C1 segment of cervical spinal cord (tissue), 14 donors: ENCODE data around the gene RAB40C.

Experiments
- DNase-seq, 14 donors: peaks; one replicate each; lab custom pipeline; 2025; lab: John Stamatoyannopoulos, UW

The RAB40C gene

DNA sequence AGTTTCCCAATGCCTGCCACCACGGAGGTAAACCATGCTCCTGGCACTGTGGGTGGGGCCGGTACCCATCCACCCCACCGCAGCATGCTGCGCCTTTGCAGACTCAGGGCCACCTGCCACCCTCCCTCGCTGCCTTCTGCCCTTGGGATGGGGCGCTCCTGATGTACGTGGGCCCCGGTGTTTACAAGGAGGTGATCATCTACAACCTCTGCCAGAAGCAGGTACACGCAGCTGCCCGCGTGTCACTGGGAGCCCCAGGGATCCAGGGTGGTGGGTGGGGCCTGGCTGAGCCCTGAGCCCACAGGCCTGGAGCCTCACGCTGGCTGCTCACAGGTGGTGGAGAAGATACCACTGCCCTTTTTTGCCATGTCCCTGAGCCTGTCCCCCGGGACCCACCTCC lies 76.7 kb downstream of the RAB40C start:
- no peak for DNase-seq

DNA sequence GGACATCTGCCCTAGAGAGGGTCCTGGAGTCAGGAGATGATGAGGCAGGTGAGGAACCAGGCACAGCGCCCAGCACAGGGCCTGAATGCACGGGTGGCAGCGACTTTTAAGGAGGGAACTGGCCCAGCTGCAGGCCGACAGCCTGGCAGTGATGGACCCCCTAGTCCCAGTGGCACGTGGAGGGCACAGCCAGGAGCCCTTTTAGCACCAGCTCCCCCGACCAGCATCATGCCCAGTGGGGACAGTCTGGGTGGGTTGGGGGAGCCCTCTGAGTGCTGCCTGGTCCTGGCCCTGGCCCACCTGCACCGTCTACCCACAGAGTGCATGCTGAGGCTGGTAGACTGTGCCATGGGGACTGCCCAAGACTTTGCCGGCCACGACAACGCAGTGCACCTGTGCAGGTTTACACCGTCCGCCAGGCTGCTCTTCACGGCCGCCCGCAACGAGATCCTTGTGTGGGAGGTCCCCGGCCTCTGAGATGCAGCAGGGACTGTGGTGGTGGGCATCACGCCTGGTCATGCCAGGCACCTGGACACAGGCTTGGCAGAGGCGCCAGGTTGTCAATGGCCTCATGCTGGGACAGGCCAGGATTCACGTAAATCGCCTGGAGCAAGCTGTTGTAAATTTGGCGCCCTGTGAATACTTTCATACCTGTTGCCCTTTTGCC lies 77.4 kb downstream of the RAB40C start:
- peak in 1 of 14 donors; percentile 61 for DNase-seq

DNA sequence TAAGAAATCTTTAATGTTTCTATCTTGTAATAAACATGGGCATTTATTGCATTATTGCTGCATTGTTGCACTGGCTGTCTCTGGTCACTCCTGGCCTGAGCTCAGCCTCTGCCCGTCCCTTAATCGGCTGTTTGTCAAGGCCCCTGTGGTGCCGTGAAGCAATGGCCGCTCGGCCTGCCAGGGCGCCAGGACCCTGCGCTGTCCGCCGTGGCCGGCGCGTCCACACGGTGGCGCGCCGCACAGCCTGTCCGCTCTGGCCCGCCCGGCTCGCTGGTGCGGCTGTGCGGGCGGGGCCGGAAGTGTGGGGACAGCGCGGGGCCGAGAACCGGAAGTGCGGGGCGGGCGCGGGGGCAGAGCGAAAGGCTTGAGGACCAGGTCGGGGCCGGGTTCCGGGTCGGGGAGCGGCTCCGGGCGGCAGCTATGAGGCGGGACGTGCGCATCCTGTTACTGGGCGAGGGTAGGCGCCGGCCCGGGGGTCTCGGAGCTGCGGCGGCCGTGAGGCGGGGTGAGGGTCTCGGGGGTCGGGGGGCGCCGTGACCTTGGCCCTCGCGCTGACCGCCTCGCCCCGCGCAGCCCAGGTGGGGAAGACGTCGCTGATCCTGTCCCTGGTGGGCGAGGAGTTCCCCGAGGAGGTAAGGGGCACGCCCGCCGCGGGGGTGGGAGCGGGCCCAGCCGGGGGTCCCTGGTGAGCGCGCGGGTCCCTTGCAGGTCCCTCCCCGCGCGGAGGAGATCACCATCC lies 78.1 kb downstream of the RAB40C start, which contains the start of gene RHOT2:
RHOT2 (plus strand) TSS at position 353 of the 739 bp plus-strand sequence; CDS start at position 421, 68 bp downstream.
- peak in 13 of 14 donors; percentile 61 to 94 (median 83) for DNase-seq

DNA sequence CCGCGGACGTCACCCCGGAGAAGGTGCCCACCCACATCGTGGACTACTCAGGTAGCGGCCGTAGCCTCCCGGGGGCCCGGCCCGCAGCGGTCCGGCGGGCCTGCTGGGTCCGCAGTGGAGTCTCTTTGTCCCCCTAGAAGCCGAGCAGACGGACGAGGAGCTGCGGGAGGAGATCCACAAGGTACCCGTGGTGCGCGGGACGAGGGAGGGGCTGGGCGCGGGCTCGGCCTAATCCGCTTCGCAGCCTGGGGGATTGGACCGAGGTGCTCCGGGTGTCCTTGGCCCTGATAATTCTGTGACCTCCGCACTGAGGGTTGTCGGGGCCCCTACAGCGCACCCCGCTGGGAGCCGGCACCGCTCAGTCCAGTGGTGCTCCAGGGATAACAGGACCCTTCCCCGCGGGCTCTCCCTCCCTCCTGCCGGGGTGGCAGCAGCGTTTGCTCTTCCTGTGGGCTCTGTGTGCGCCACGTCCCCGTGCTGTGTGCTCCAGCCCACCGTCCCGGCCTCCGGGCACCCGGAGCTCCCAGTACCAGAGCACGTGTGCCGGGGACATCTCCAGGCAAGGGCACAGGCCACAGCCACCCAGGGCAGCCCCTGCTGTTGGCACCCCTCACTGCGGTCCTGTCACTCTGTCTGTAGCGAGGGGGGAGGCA lies 78.8 kb downstream of the RAB40C start:
- no peak for DNase-seq

DNA sequence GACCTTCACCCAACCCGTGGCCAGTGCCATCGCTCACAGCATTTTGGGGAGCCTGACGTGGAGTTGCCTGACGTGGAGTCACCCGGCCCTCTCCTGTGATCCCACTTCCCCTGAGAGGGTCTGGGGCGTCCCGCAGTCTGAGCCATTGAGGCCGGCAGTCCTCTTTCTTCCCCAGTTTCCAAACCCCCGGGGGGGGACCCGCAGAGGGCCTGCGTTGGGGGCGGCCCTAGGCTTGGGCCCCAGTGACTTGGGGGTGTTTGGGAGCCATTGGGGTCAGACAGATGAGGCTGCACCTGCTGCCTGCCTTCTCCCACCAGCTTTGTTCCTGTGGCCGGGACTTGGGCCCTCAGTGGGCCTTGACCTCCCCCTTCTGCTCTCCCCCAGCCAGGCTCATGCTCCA lies 79.8 kb downstream of the RAB40C start:
- DNase-seq, result no peak

DNA sequence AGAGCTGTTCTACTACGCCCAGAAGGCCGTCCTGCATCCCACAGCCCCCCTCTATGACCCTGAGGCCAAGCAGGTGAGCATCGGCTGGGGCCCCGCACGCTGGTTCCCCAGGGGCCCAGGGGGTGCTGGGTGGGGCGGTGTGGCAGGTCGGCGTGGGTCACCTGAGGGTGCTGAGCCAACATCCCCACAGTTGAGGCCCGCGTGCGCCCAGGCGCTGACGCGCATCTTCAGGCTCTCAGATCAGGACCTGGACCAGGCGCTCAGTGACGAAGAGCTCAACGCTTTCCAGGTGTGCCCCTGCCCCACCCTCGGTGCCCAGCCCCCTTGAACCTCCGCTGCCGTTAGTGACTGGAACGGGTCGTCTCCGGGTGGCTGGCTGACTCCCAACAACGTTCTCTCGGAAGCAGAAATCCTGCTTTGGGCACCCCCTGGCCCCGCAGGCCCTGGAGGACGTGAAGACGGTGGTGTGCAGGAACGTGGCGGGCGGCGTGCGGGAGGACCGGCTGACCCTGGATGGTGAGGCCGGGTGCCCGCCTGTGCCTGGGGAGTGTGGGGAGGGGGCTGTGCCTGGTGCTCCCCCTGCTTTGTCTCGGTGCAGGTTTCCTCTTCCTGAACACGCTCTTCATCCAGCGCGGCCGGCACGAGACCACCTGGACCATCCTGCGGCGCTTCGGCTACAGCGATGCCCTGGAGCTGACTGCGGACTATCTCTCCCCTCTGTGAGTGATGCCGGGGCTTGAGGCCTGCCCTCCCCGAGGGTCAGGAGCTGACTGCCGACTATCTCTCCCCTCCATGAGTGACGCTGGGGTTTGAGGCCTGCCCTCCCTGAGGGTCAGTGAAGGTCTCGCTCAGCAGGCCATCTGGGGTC lies 80.9 kb downstream of the RAB40C start:
- DNase-seq, result no peak

DNA sequence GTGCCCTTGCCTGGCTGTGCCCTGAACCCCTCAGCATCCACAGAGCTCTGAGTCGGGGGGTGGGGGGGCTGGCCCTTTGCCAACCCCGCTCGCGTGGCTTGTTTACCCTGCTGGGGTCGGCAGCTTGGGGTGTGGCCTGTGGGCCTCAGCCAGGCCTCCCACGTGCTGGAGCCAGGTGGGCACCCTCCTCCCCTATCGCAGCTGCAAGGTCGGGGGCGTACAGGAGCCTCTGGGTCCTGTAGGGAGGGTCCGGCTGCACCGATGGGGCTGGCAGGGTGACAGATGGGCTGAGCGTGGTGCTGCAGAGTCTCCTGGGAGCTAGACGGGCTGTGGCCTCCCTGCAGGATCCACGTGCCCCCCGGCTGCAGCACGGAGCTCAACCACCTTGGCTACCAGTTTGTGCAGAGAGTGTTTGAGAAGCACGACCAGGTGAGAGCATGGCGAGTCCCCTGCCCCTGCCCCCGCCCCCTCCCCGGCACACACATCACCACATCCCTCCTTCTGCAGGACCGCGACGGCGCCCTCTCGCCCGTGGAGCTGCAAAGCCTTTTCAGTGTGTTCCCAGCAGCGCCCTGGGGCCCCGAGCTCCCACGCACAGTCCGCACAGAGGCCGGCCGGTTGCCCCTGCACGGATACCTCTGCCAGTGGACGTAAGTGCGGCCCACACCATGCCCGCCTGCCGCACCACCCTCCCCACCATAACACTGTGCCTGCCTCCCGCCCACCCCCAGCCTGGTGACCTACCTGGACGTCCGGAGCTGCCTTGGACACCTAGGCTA lies 81.7 kb downstream of the RAB40C start:
- DNase-seq, result no peak

DNA sequence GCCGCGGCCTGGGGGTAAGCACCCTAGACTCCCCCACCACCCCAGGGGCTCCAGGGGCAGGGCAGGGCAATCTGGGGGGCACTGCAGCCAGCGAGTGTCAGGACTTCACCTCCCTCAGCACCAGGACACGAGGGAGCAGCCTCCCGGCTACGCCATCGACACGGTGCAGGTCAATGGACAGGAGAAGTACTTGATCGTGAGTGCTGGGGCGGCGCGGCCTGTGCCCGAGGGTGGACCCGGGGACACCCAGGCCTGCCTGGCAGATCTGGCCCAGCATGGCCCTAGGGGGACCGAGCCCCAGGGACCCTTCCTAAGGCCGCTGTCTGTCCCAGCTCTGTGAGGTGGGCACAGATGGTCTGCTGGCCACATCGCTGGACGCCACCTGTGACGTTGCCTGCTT lies 82.5 kb downstream of the RAB40C start:
- no peak for DNase-seq

DNA sequence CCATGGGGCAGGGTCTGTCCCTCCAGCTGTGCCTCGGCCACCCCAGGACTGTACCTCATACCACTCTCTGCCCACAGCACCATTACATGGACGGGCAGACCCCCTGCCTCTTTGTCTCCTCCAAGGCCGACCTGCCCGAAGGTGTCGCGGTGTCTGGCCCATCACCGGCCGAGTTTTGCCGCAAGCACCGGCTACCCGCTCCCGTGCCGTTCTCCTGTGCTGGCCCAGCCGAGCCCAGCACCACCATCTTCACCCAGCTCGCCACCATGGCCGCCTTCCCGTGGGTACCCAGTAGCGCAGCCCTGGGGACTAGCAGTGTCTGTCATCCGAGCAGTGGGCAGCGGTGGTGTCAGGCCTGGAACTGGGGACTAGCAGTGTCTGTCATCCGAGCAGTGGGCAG lies 83.0 kb downstream of the RAB40C start:
- DNase-seq, result no peak

DNA sequence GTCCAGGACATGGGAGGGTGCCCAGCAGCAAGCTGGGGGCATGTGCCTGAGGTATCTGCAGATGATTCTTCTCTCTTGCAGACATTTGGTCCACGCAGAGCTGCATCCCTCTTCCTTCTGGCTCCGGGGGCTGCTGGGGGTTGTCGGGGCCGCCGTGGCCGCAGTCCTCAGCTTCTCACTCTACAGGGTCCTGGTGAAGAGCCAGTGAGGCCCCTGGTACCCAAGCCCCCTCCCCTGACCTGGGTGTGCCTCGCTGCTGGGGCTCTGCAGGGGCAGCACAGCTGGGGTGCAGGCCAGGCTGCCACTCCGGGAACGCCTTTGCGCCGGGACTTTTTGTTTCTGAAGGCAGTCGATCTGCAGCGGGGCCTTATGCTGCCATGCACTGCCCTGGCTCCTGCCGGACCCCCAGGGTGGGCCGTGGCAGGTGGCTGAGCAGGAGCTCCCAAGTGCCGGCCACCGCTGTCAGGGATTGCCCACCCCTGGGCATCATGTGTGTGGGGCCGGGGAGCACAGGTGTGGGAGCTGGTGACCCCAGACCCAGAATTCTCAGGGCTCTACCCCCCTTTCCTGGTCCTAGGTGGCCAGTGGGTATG lies 83.6 kb downstream of the RAB40C start:
- no peak for DNase-seq

DNA sequence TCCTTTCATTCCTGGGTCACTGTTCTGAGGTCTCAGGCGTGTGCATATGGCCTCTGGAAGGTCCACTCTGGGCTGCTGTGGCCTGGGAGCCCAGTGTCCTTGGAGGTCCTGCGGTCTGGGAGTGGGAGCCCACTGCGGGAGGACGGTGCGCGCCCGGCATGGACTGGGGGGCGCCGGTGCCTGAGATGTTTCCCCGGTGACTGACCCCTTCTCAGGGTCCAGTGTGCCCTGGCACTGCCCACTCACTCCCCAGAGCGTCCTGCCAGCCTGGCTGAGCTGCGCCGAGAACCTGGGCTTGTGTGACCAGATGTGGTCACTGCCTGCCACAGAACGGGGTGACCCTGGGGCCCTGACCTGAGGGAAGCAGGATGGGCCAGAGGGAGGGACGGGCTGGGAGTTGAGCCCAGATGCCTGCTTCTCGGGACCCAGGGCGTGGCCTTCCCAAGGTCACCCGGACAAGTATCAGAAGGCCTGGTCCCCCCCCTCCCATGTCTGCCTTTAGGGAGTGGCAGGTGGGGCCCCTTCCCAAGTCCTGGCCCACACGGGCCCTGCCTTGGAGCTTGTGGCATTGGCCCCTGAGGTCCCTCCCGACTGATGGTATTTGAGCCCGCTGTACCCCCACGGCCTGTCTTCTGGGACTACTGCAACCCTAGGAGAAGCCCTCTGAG lies 84.5 kb downstream of the RAB40C start:
- no peak for DNase-seq

DNA sequence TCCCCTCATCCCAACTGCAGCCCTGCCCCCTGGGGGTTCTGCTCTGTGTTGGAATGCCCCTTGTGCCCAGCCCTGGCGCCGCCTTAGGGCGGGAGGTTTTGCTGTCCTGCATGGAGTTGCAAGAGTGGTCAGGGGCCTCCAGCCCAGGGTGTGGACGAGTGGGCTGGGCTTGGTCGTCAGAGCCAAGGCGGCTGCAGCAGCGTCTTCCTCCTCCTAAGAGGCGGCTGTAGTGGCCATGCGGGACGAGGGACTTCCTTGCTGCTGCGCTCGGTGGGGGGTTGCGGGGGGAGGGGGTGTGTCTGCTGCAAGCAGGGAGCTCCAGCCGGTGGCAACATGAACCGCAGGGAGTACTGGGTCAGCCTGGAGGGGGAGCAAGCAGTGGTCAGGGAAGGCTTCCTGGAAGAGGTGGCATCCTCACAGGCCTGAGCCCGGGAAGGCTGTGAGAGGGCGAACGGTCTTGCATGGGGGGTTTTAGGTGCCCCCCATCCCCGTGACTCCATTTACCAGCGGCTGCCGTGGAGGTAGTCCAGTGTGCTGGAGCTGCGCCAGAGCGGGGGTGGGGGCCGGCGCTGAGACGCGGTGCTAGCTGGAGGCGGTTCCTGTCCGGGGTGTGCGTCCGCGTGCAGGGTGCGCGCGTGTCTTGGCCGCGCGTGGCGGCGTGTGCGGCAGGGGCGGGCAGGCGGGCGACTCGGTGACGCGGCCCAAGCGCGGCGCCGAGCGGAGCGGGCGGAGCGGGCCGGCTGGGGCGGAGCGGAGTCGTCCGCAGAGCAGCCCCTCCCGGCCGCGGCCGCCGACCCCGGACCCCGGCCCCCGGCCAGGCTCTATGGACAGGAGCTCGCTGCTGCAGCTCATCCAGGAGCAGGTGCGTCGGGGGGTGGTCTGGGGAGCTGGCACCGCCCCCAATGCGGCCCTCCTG lies 85.4 kb downstream of the RAB40C start, which contains the start of gene RHBDL1:
RHBDL1 (plus strand) TSS at position 704 of the 916 bp plus-strand sequence; CDS start at position 824, 120 bp downstream.
- peak in 5 of 14 donors; percentile 11 to 39 (median 32) for DNase-seq

DNA sequence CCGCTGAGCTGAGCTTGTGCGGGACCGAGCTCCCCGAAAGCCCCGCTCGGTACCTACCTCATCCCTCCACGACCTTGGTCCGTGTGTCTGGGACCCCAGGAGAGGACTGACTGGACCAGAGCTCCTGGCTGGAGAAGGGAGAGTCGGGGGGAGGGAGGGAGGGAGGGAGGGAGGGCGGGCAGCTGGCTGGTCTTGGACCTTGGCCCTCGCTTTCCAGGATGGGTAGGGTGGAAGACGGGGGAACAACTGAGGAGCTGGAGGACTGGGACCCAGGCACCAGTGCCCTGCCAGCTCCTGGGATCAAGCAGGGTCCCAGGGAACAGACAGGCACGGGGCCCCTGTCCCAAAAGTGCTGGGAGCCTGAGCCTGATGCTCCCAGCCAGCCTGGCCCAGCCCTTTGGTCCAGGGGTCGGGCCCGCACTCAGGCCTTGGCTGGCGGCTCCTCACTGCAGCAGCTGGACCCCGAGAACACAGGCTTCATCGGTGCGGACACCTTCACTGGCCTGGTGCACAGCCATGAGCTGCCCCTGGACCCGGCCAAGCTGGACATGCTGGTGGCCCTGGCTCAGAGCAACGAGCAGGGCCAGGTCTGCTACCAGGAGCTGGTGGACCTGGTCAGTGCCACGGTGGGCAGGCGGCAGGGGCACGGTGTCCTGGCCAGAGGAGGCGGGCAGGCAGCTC lies 86.2 kb downstream of the RAB40C start:
- peak in 1 of 14 donors; percentile 33 for DNase-seq

DNA sequence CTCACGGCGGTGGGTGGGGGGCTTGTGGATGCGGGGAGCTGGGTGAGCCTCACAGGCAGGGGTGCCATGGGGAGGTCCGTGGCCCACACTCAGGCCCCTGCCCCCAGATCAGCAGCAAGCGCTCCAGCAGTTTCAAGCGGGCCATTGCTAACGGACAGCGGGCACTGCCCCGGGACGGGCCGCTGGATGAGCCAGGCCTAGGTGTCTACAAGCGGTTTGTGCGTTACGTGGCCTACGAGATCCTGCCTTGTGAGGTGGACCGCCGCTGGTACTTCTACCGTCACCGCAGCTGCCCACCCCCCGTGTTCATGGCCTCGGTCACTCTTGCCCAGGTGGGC lies 86.7 kb downstream of the RAB40C start:
- no peak for DNase-seq

DNA sequence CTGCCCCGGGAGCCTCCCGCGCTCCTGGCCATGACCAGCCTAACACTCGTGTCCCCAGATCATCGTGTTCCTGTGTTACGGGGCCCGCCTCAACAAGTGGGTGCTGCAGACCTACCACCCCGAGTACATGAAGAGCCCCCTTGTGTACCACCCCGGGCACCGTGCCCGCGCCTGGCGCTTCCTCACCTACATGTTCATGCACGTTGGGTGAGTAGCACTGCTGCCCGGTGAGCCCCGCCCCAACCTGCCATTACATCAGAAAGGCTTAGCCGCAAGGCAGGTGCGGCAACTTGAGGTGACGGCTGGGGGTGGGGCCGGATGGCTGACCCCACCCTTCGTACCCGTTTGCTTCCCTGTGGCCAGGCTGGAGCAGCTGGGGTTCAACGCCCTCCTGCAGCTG lies 87.0 kb downstream of the RAB40C start:
- no peak for DNase-seq

DNA sequence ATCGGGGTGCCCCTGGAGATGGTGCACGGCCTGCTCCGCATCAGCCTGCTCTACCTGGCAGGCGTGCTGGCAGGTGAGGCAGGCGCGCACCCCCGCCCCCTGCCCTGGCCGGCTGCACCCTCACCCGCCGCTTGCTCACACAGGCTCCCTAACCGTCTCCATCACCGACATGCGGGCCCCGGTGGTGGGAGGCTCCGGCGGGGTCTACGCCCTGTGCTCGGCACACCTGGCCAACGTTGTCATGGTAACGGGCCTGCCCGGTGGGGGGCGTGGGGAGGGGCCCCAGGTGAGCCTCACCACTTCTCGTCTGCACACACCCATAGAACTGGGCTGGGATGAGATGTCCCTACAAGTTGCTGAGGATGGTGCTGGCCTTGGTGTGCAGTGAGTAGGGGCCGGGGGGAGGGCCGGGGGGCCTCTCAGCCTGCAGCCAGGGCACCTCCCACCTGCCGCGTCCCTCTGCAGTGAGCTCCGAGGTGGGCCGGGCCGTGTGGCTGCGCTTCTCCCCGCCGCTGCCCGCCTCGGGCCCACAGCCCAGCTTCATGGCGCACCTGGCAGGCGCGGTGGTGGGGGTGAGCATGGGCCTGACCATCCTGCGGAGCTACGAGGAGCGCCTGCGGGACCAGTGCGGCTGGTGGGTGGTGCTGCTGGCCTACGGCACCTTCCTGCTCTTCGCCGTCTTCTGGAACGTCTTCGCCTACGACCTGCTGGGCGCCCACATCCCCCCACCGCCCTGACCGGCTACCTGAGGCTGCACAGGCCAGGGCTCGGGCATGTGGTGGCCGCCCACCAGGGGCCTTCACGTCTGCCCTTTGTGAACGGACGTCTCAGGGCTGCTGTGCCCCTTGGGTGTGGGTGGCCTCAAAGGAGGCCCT lies 87.7 kb downstream of the RAB40C start:
- DNase-seq, result no peak

DNA sequence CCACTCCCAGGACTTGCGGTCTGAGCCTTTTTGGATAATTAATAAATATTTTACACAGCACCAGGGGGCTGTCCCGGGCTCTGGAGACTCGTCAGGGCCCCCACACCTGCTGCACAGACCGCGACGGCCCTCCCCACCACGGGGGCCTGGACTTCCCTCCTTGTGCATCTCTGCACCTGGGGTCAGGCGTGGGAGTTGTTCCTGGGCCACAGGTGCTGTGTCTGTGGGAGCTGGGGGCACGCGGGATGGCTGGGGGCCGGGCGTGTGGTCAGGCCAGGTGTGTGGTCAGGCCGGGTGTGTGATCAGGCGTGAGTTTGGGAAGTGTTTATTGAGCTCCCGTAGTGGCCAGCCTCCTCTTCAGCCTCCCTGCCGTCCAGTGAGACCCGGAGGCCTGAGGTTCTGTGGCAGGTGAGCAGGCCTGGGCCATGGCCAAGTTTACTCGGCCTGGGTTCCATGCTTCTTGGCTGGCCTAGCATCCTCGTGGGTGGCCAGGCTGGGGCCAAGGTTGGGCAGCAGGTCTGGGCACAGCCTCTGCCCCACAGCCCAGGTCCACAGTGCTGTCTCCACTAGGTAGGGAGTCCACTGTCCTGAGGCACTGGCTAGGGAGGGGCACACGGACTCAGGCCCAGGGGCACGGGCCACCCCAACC lies 88.5 kb downstream of the RAB40C start:
- DNase-seq, result peak in 1 of 14 donors; percentile 66
